ENCODE data around the gene CCNF.
A peak's percentile ranks its signal among the peaks of the same experiment; 100 is the strongest.
"Not testable (repeated sequence)": the region's sequence is repeated elsewhere in the genome, so short reads cannot be mapped to it uniquely, and the experiment has no call there.

Gene CCNF

GRCh38 chr16:2429034-2429770 lies at the start of gene CCNF:
TSS of gene CCNF (plus strand) at chr16:2429447. CDS start at chr16:2429482, 35 bp downstream.
- peak; percentile 99 for DNase-seq

GRCh38 chr16:2383501-2383900 lies 45.7 kb upstream of the CCNF start:
- no peak for DNase-seq

- DNase-seq = no peak
These were observed 44.8 kb upstream of the CCNF start for GRCh38 chr16:2384426-2384825.

- DNase-seq = no peak
These were observed 43.9 kb upstream of the CCNF start for GRCh38 chr16:2385190-2385836.

GRCh38 chr16:2385982-2386381 lies 43.3 kb upstream of the CCNF start:
- DNase-seq = not testable (repeated sequence)

- DNase-seq = no peak
These were observed 42.3 kb upstream of the CCNF start for GRCh38 chr16:2386990-2387389.

GRCh38 chr16:2388139-2388874 lies 40.9 kb upstream of the CCNF start:
- no peak for DNase-seq

GRCh38 chr16:2388875-2389433 lies 40.3 kb upstream of the CCNF start:
- no peak for DNase-seq

- DNase-seq = no peak
These were observed 37.2 kb upstream of the CCNF start for GRCh38 chr16:2392025-2392424.

GRCh38 chr16:2398520-2398919 lies 30.7 kb upstream of the CCNF start:
- no peak for DNase-seq

- DNase-seq = no peak
These were observed 25.1 kb upstream of the CCNF start for GRCh38 chr16:2404099-2404498.

GRCh38 chr16:2415085-2415484 lies 14.2 kb upstream of the CCNF start:
- no peak for DNase-seq

GRCh38 chr16:2420035-2420434 lies 9.2 kb upstream of the CCNF start:
- no peak for DNase-seq

GRCh38 chr16:2422123-2422867 lies 7.0 kb upstream of the CCNF start:
- DNase-seq = no peak

- no peak for DNase-seq
These were observed 4.9 kb upstream of the CCNF start for GRCh38 chr16:2424061-2425007.

GRCh38 chr16:2425008-2425518 lies 4.2 kb upstream of the CCNF start:
- DNase-seq = no peak

GRCh38 chr16:2425825-2426430 lies 3.3 kb upstream of the CCNF start:
- no peak for DNase-seq

GRCh38 chr16:2426941-2427361 lies 2.3 kb upstream of the CCNF start:
- no peak for DNase-seq

- no peak for DNase-seq
These were observed 1.7 kb upstream of the CCNF start for GRCh38 chr16:2427526-2427925.

GRCh38 chr16:2428051-2428783 lies 1.0 kb upstream of the CCNF start:
- DNase-seq = no peak

- DNase-seq = no peak
These were observed 538 bp upstream of the CCNF start for GRCh38 chr16:2428784-2429033.

Data from retina (tissue), 1 donor.